Keratinocyte (primary cell): ENCODE measurements around the gene RBMS3. TPM values are rescaled to one million over a fixed set of nuclear protein-coding genes. Genes with fewer than 3 reads are reported as not detected.

Experiments used
- DNase-seq: peaks from one replicate; pipeline ENCODE4 v3.0.0-alpha.2; 2011; ENCODE audit warnings: low read depth, missing footprints, low spot score
- FAIRE-seq: peaks from 2 replicates; lab custom pipeline; 2011; peaks lifted over from hg19 to GRCh38; lab: Jason Lieb, UNC
- H2AFZ ChIP-seq: 2 replicates; pipeline ENCODE4 v1.6.0; 2012; ENCODE audit warnings: low read length, control low read depth, inconsistent platforms; ENCODE audit not compliant: control insufficient read depth
- H3K27ac ChIP-seq: 2 replicates; pipeline ENCODE4 v1.5.1; 2011; ENCODE audit warnings: low read length; ENCODE audit not compliant: control insufficient read depth, insufficient read depth
- H3K27me3 ChIP-seq: 3 replicates; pipeline ENCODE4 v1.6.0; 2011; ENCODE audit warnings: low read length; ENCODE audit not compliant: control insufficient read depth, insufficient read depth; ENCODE audit errors: extremely low read depth
- H3K36me3 ChIP-seq, 2 experiments: 2 replicates in 1 of 2; 3 replicates in 1 of 2; pipeline ENCODE4 v1.5.1; 2011; ENCODE audit warnings: low read length in 2 of 2, mild to moderate bottlenecking in 1 of 2; ENCODE audit not compliant: control insufficient read depth in 2 of 2, insufficient read depth in 2 of 2; ENCODE audit errors: extremely low read depth in 1 of 2
- H3K4me1 ChIP-seq: 3 replicates; pipeline ENCODE4 v1.5.1; 2011; ENCODE audit warnings: low read length; ENCODE audit not compliant: control insufficient read depth, insufficient read depth; ENCODE audit errors: extremely low read depth
- H3K4me2 ChIP-seq: 3 replicates; pipeline ENCODE4 v1.6.0; 2011; ENCODE audit warnings: low read depth, low read length; ENCODE audit not compliant: control insufficient read depth, insufficient read depth; ENCODE audit errors: extremely low read depth
- H3K4me3 ChIP-seq, 3 experiments: fragments of 200-600 bp in 1 of 3; sonication (generic) in 1 of 3; 2 replicates in 2 of 3; 3 replicates in 1 of 3; pipeline ENCODE4 v1.5.1; 2011 to 2016; ENCODE audit warnings: low read length in 3 of 3, mild to moderate bottlenecking in 3 of 3, control low read depth in 2 of 3, inconsistent platforms in 1 of 3, low read depth in 1 of 3, mixed read lengths in 1 of 3, mixed run types in 1 of 3, moderate library complexity in 1 of 3; ENCODE audit not compliant: control insufficient read depth in 2 of 3, insufficient read depth in 2 of 3; ENCODE audit errors: extremely low read depth in 1 of 3
- H3K79me2 ChIP-seq: 2 replicates; pipeline ENCODE4 v1.6.0; 2012; ENCODE audit warnings: low read length; ENCODE audit not compliant: control insufficient read depth, insufficient read depth
- H3K9ac ChIP-seq: 3 replicates; pipeline ENCODE4 v1.6.0; 2011; ENCODE audit warnings: low read length; ENCODE audit not compliant: control insufficient read depth, insufficient read depth; ENCODE audit errors: extremely low read depth
- H3K9me1 ChIP-seq: 3 replicates; pipeline ENCODE4 v1.6.0; 2011; ENCODE audit warnings: low read length; ENCODE audit not compliant: control insufficient read depth, insufficient read depth; ENCODE audit errors: extremely low read depth
- H3K9me3 ChIP-seq: 2 replicates; pipeline ENCODE4 v1.5.1; 2012; ENCODE audit warnings: low read depth, low read length; ENCODE audit not compliant: control insufficient read depth
- H4K20me1 ChIP-seq: 3 replicates; pipeline ENCODE4 v1.6.0; 2011; ENCODE audit warnings: low read length; ENCODE audit not compliant: control insufficient read depth, insufficient read depth; ENCODE audit errors: extremely low read depth
- CTCF ChIP-seq, 3 experiments: IDR thresholded peaks in 1 of 3; conservative IDR thresholded peaks in 1 of 3; optimal IDR thresholded peaks in 1 of 3; 2 replicates in 2 of 3; 3 replicates in 1 of 3; pipeline versions ENCODE3 to v1.5.1; 2011; ENCODE audit warnings: low read length in 3 of 3, mild to moderate bottlenecking in 3 of 3, moderate library complexity in 2 of 3, control low read depth in 1 of 3, inconsistent platforms in 1 of 3; ENCODE audit not compliant: insufficient read depth in 2 of 3; ENCODE audit errors: extremely low read depth in 1 of 3
- EZH2 ChIP-seq: IDR thresholded peaks from one replicate; pipeline ENCODE4 v1.6.1; 2012; ENCODE audit warnings: inconsistent platforms, mild to moderate bottlenecking, low read length, moderate library complexity
- dilution Hi-C: fragments of 300-500 bp; cut with MboI; formaldehyde crosslinking; loops from one replicate; pipeline ENCODE4 v1.7.0; 2020; ENCODE audit warnings: low sequenced_read_pairs; ENCODE audit not compliant: extremely low pct_ligation_motif_present
- polyA plus RNA-seq, 5 experiments: library from polyadenylated mRNA; depleted of rRNA in 3 of 5; stranded (reverse) in 3 of 5; stranded (forward) in 1 of 5; unstranded in 1 of 5; fragments of >200 nt; gene quantifications; 1 replicate in 1 of 5; 2 replicates in 3 of 5; 3 replicates in 1 of 5; pipeline versions ENCODE4 v1.2.1 to v1.2.3, GENCODE V29; 2011 to 2012; ENCODE audit warnings: missing spikeins in 2 of 5, low read depth in 1 of 5, low replicate concordance in 1 of 5

Gene RBMS3
- polyA plus RNA-seq, 1 donor (not counting 4 experiments of a cell fraction or from before 2014, with no cell fraction given) = 2.3 TPM

DNA sequence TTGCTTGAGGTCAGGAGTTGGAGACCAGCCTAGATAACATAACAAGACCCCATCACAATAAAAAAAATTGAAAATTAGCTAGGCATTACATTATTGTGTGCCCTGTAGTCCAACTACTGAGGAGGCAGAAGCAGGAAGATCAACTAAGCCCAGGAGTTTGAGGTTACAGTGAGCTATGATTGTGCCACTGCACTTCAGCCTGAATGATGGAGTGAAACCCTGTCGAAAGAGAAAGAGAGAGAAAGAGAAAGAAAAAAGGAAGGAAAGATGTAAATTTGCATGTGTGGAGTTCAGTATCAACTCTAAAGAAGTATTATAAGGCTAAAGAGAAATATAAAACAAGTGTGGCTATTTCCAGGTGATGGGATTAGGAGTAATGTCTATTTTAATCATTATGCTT lies 661.4 kb downstream of the RBMS3 start:
- Histone ChIP-seq H2AFZ (no peak overlapping the region), H3K9me1 (no peaks in the 10 kb centered on the region), H3K4me1 (peaks cover 5% of the 10 kb centered on the region), H3K4me2 (no peak overlapping the region), H4K20me1 (no peaks in the 10 kb centered on the region), H3K9ac (no peak overlapping the region), H3K36me3 (no peaks in the 10 kb centered on the region), H3K4me3 (no peak overlapping the region), H3K27me3 (no peaks in the 10 kb centered on the region), H3K27ac (no peak overlapping the region), H3K9me3 (no peaks in the 10 kb centered on the region), H3K79me2 (no peaks in the 10 kb centered on the region)
- DNase-seq = no peak
- dilution Hi-C loops = no loop called here
- TF ChIP-seq EZH2 (no peak), CTCF (optimal IDR thresholded peaks at IDR 0.05 in 1 of 3, IDR thresholded peaks at IDR 0.05 in 1 of 3, conservative IDR thresholded peaks at IDR 0.05 in 1 of 3; ENCODE audit: extremely low read depth in 1 of 3, insufficient read depth in 2 of 3, low read length in 3 of 3) (no peak)
- FAIRE-seq = no peak

DNA sequence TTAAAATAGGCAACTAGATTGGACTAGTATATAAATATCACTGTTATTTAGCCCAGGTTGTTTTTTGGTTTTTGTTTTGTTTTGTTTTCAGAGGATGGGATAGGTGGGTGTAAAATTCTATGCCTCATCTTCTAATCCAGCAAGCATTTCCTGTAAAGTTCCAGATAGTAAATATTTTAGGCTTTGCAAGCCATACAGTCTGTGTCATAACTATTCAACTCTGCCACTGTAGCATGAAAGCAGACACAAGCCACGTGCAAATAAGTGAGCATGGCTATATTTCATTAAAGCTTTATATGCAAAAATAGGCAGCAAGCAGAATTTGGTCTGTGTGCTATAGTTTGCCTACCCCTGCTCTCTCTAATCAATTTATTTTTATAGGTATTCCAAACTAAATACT lies 668.3 kb downstream of the RBMS3 start:
- FAIRE-seq (no peak), DNase-seq (no peak)
- no peak overlapping the region for H3K9ac ChIP-seq
- no peaks in the 10 kb centered on the region for H3K4me1 ChIP-seq
- TF ChIP-seq CTCF (optimal IDR thresholded peaks at IDR 0.05 in 1 of 3, IDR thresholded peaks at IDR 0.05 in 1 of 3, conservative IDR thresholded peaks at IDR 0.05 in 1 of 3; ENCODE audit: extremely low read depth in 1 of 3, insufficient read depth in 2 of 3, low read length in 3 of 3) (no peak), EZH2 (no peak)
- H3K9me3 ChIP-seq = no peaks in the 10 kb centered on the region
- H3K36me3 ChIP-seq = no peaks in the 10 kb centered on the region
- H3K4me3 ChIP-seq = no peak overlapping the region
- H3K9me1 ChIP-seq = no peaks in the 10 kb centered on the region
- no peaks in the 10 kb centered on the region for H4K20me1 ChIP-seq
- H3K27ac ChIP-seq = no peak overlapping the region
- no peak overlapping the region for H3K4me2 ChIP-seq
- dilution Hi-C loops = no loop called here
- H3K79me2 ChIP-seq = no peaks in the 10 kb centered on the region
- no peak overlapping the region for H2AFZ ChIP-seq
- no peaks in the 10 kb centered on the region for H3K27me3 ChIP-seq
